Glutamatergic neuron (in vitro differentiated cells): ENCODE measurements around the gene CARD9. TPM values are rescaled to one million over a fixed set of nuclear protein-coding genes. Genes with fewer than 3 reads are reported as not detected.

Experiments used
- DNase-seq: peaks from one replicate; pipeline ENCODE4 v3.0.0; 2022
- H3K27ac Mint-ChIP-seq: one replicate; pipeline ENCODE4 v1.8.0; 2020; ENCODE audit warnings: mild to moderate bottlenecking, mixed read lengths, inconsistent platforms; ENCODE audit not compliant: unreplicated experiment
- H3K27me3 Mint-ChIP-seq: one replicate; pipeline ENCODE4 v1.8.0; 2020; ENCODE audit warnings: mild to moderate bottlenecking, moderate library complexity, mixed read lengths, inconsistent platforms; ENCODE audit not compliant: unreplicated experiment
- H3K36me3 Mint-ChIP-seq: one replicate; pipeline ENCODE4 v1.8.0; 2020; ENCODE audit warnings: mild to moderate bottlenecking, mixed read lengths, inconsistent platforms; ENCODE audit not compliant: unreplicated experiment
- H3K4me1 Mint-ChIP-seq: one replicate; pipeline ENCODE4 v1.8.0; 2020; ENCODE audit warnings: mild to moderate bottlenecking, low read depth, mixed read lengths, inconsistent platforms; ENCODE audit not compliant: unreplicated experiment
- H3K4me3 Mint-ChIP-seq: one replicate; pipeline ENCODE4 v1.8.0; 2020; ENCODE audit warnings: mild to moderate bottlenecking, mixed read lengths, inconsistent platforms; ENCODE audit not compliant: unreplicated experiment
- H3K9me3 Mint-ChIP-seq: one replicate; pipeline ENCODE4 v1.8.0; 2020; ENCODE audit warnings: mild to moderate bottlenecking, moderate library complexity, mixed read lengths, inconsistent platforms; ENCODE audit not compliant: unreplicated experiment
- CTCF ChIP-seq: fragments of 200-600 bp; sonication (generic); IDR thresholded peaks from one replicate; pipeline ENCODE4 v1.5.0; 2021; ENCODE audit not compliant: partially characterized antibody, unreplicated experiment
- total RNA-seq: library from RNA; stranded (reverse); fragmentation: NEBNext Ultra II Directional; extraction: Animal tissue kit (Norgen Biotek cat#: 25700); gene quantifications from one replicate; pipeline ENCODE4 v1.2.1, GENCODE V29; 2021; ENCODE audit not compliant: unreplicated experiment

The CARD9 gene
- total RNA-seq, 1 donor from 2014 or later, result 4.1 TPM

- no peak overlapping the region for H3K27ac Mint-ChIP-seq
- no peaks in the 10 kb centered on the region for H3K36me3 Mint-ChIP-seq
- no peak overlapping the region for H3K4me3 Mint-ChIP-seq
- no peak for TF ChIP-seq CTCF
- peaks cover 18% of the 10 kb centered on the region for H3K4me1 Mint-ChIP-seq
- peaks cover 3% of the 10 kb centered on the region for H3K9me3 Mint-ChIP-seq
- no peak for DNase-seq
- peaks cover 14% of the 10 kb centered on the region for H3K27me3 Mint-ChIP-seq
These were observed 3.4 kb downstream of the CARD9 start for GRCh38 chr9:136370037-136370436.

- no peak for TF ChIP-seq CTCF
- Mint-ChIP-seq H3K4me1 (peaks cover 9% of the 10 kb centered on the region), H3K27ac (no peak overlapping the region), H3K9me3 (peaks cover 4% of the 10 kb centered on the region), H3K4me3 (no peak overlapping the region), H3K36me3 (no peaks in the 10 kb centered on the region), H3K27me3 (peaks cover 13% of the 10 kb centered on the region)
- no peak for DNase-seq
These were observed 5.3 kb downstream of the CARD9 start for GRCh38 chr9:136368190-136368589.

- Mint-ChIP-seq H3K27ac (no peak overlapping the region), H3K4me3 (no peak overlapping the region)
These were observed 5.9 kb downstream of the CARD9 start for GRCh38 chr9:136367296-136368145.

GRCh38 chr9:136366826-136367225 is 6.6 kb downstream of the CARD9 start:
- no peak for TF ChIP-seq CTCF
- H3K27me3 Mint-ChIP-seq, result peaks cover 16% of the 10 kb centered on the region

More at GRCh38 chr9:136367296-136368145, 5.9 kb downstream of the CARD9 start:
- Mint-ChIP-seq H3K9me3 (peaks cover 6% of the 10 kb centered on the region), H3K36me3 (no peaks in the 10 kb centered on the region), H3K27me3 (peaks cover 15% of the 10 kb centered on the region), H3K4me1 (peaks cover 5% of the 10 kb centered on the region)
- DNase-seq, result no peak
- TF ChIP-seq CTCF, result no peak

GRCh38 chr9:136365775-136366222 is 7.7 kb downstream of the CARD9 start:
- H3K27ac Mint-ChIP-seq, result peak overlapping the region; percentile 33
- H3K36me3 Mint-ChIP-seq, result no peaks in the 10 kb centered on the region
- H3K4me3 Mint-ChIP-seq, result no peak overlapping the region
- DNase-seq, result no peak
- peaks cover 16% of the 10 kb centered on the region for H3K27me3 Mint-ChIP-seq
- H3K4me1 Mint-ChIP-seq, result peaks cover 3% of the 10 kb centered on the region
- peak; percentile 4 for TF ChIP-seq CTCF
- H3K9me3 Mint-ChIP-seq, result peaks cover 6% of the 10 kb centered on the region

More at GRCh38 chr9:136366826-136367225, 6.6 kb downstream of the CARD9 start:
- H3K36me3 Mint-ChIP-seq, result no peaks in the 10 kb centered on the region
- H3K4me3 Mint-ChIP-seq, result no peak overlapping the region
- H3K27ac Mint-ChIP-seq, result no peak overlapping the region
- peaks cover 5% of the 10 kb centered on the region for H3K4me1 Mint-ChIP-seq
- DNase-seq, result no peak
- peaks cover 6% of the 10 kb centered on the region for H3K9me3 Mint-ChIP-seq
